ENCODE data around the gene ZNF311.
"Not testable (repeated sequence)": the region's sequence is repeated elsewhere in the genome, so short reads cannot be mapped to it uniquely, and the experiment has no call there.

The ZNF311 gene

GRCh38 chr6:28969129-28969528 is 36.0 kb downstream of the ZNF311 start:
- in situ Hi-C loops (cut with HindIII; ENCODE audit: low sequenced_read_pairs): no loop called here

GRCh38 chr6:28968476-28968875 is 36.6 kb downstream of the ZNF311 start:
- no peak for DNase-seq (ENCODE audit: low read depth)
- in situ Hi-C loops (cut with HindIII; ENCODE audit: low sequenced_read_pairs): no loop called here
- no peak for TF ChIP-seq CTCF (IDR thresholded peaks at IDR 0.05; ENCODE audit: low read depth, low read length, missing control alignments)

More at GRCh38 chr6:28969129-28969528, 36.0 kb downstream of the ZNF311 start:
- H3K4me3 ChIP-seq (ENCODE audit: low read depth, low read length): no peak overlapping the region
- no peak for DNase-seq (ENCODE audit: low read depth)
- TF ChIP-seq CTCF (IDR thresholded peaks at IDR 0.05; ENCODE audit: low read depth, low read length, missing control alignments): no peak

GRCh38 chr6:28965706-28966105 is 39.4 kb downstream of the ZNF311 start:
- no peak for DNase-seq (ENCODE audit: low read depth)
- TF ChIP-seq CTCF (IDR thresholded peaks at IDR 0.05; ENCODE audit: low read depth, low read length, missing control alignments): no peak
- in situ Hi-C loops (cut with HindIII; ENCODE audit: low sequenced_read_pairs): no loop called here
- no peak overlapping the region for H3K4me3 ChIP-seq (ENCODE audit: low read depth, low read length)

More at GRCh38 chr6:28968476-28968875, 36.6 kb downstream of the ZNF311 start:
- H3K4me3 ChIP-seq (ENCODE audit: low read depth, low read length): no peak overlapping the region

- in situ Hi-C loops (cut with HindIII; ENCODE audit: low sequenced_read_pairs): no loop called here
- no peak for DNase-seq (ENCODE audit: low read depth)
- no peak for TF ChIP-seq CTCF (IDR thresholded peaks at IDR 0.05; ENCODE audit: low read depth, low read length, missing control alignments)
- no peak overlapping the region for H3K4me3 ChIP-seq (ENCODE audit: low read depth, low read length)
These were observed 44.1 kb downstream of the ZNF311 start for GRCh38 chr6:28960846-28961500.

GRCh38 chr6:28958561-28959243 is 46.4 kb downstream of the ZNF311 start:
- H3K4me3 ChIP-seq (ENCODE audit: low read depth, low read length); DNase-seq (ENCODE audit: low read depth); in situ Hi-C loops (cut with HindIII; ENCODE audit: low sequenced_read_pairs): not testable (repeated sequence)

- in situ Hi-C loops (cut with HindIII; ENCODE audit: low sequenced_read_pairs); DNase-seq (ENCODE audit: low read depth); H3K4me3 ChIP-seq (ENCODE audit: low read depth, low read length): not testable (repeated sequence)
These were observed 47.3 kb downstream of the ZNF311 start for GRCh38 chr6:28957795-28958314.

- DNase-seq (ENCODE audit: low read depth): no peak
- no peak overlapping the region for H3K4me3 ChIP-seq (ENCODE audit: low read depth, low read length)
- in situ Hi-C loops (cut with HindIII; ENCODE audit: low sequenced_read_pairs): no loop called here
- TF ChIP-seq CTCF (IDR thresholded peaks at IDR 0.05; ENCODE audit: low read depth, low read length, missing control alignments): no peak
These were observed 48.8 kb downstream of the ZNF311 start for GRCh38 chr6:28956331-28956730.

Data from astrocyte of the cerebellum (primary cell).